RKO (cell line): ENCODE results near the gene TRIM68.

Source experiments
- DNase-seq: peaks from one replicate; pipeline ENCODE4 v3.0.0-alpha.2; 2016; ENCODE audit warnings: low spot score

Gene TRIM68

DNA sequence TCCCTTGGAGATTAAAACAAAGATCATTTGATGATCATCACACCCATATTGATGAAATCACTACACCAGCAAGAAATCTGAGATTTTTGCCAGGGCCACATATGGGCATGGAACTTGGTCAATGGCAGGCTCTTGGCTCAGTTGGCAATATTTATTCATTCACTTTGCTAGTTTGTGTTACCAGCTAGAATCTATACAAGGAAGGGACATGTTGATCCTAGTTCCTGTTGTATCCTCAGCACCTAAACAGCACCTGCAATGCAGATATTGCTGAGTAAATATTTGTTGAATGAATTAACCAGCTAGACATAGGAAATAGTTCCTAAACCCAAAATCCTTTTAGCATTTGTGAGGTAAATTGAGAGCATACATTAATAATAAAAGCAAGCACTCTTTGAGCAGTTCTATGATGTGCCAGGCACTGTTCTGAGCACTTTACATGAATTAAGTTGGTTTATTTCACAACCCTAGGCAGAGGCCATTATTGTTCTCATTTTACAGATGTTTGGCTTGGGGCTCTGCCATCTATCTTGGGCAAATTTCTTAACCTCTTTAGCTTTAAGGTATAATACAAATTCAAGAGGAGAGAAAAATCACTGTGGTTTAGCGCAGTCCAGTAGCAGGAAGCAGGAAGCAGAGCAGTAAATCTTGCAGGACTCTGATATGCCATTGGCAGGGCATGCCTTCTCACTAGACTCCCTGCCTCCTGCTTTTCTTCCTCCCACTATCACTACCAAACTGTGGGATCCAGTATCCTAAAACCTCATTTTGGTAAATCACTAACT is 1.6 kb downstream of the TRIM68 start:
- no peak for DNase-seq

DNA sequence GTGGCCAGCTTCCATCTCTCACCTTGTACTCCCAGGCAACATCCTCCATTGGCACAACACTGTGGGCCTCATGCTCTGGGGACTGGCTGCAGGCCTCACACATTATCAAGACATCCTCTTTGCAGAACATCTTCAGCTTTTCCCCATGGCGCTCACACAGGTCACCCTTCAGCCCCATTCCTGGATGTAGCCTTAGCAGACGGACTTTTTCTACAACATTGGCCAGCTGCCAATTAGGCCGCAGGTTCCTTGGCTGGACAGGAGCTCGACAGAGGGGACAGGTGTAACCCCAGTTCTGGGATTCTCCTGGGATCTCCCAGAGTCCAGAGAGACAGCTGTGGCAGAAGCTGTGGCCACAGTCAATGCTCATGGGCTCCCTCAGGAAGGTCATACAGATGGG is 3.0 kb downstream of the TRIM68 start:
- DNase-seq: no peak

DNA sequence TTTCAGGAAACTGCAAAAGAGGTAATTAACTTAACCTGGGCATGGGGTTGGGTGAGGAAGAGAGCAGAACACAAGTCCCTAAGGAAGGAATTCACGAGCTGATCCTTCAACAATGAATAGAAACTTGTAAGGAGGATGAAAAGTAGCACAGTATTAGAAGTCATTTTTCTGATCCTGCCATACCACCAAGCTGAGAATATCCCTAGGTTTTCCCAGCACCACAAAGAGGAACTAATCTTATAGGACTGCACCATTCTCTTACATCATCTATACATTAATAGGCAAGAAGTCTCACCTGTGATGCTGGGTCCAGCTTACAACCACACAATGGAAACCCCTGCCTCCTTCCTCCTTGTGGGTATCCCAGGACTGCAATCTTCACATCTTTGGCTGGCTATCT is 14.3 kb downstream of the TRIM68 start, which contains the start of gene OR52I1:
Gene OR52I1 (plus strand): TSS at position 301 of the 400 bp plus-strand sequence. CDS start 0 bp downstream, at position 301.
- DNase-seq: no peak

DNA sequence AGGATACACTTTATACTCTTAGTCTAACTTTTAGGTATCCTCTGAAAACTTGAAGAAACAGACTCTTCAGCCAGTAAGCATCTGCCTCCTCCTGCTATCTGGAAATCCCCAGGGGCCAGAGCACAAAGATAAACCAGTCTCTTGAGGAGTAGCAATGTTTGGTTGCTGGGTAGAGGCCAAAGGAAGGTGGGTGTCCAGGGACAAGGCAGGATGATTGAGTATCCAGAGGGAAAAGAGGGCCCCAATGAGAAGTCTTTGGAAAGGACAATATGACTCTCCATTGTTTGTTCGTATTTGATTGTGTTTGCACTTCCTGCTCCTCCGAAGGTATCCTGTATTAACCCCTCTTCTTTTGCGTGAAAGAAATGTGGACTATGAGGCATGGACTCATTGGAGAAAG is 19.0 kb downstream of the TRIM68 start:
- no peak for DNase-seq

DNA sequence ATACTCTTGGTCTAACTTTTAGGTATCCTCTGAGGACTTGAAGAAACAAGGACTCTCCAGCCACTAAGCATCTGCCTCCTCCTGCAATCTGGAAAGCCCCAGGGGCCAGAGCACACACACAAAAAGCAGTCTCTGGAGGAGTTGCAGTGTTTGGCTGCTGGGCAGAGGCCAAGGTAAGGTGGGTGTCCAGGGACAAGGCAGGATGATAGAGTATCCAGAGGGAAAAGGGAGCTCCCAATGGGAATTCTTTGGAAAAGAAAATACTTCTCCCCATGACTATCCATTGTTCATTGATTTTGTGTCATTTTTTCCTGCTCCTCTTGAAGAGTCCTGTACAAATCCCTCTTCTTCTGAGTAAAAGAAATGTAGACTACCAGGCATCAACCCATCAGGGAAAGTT is 26.6 kb downstream of the TRIM68 start, which contains the start of gene OR52I2:
Gene OR52I2 (plus strand): TSS at position 301 of the 400 bp plus-strand sequence.
- no peak for DNase-seq

DNA sequence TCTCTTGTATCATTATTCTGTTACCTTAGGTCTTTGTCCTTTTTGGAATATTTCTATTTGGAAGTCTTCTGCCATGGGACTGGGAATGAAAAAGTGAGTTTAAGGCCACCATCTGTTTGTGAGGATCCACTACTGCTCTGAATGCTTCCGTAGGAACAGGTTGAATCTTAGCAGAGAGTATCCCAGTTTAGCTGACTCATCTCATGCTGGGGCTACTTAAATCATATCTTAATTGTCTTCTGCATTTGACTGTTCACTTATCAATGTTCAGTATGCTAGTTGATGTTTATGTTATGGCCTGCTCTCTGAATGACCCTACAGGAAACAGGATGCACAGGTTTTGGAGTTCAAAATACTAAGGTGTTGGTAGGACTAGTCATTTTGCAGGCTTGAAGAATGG is 27.9 kb downstream of the TRIM68 start:
- DNase-seq: no peak

DNA sequence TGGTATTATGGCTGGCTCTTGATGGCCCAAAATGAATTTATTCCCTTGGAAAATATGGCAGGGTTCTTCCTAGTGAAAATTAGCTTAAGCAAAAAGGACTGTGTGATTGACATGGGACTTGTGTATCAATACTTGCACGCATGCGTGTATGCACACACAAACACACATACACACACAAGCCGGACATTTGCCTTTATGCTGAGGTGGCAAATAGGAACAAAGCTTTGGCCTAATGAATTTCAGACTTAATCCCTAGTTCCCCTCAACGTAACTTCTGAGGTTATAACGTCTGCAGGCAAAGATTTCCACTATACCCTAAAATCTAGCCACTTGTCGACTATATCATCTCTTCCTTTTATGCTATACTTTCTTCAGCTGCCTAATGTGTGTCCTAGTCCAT is 29.4 kb downstream of the TRIM68 start:
- DNase-seq: no peak

DNA sequence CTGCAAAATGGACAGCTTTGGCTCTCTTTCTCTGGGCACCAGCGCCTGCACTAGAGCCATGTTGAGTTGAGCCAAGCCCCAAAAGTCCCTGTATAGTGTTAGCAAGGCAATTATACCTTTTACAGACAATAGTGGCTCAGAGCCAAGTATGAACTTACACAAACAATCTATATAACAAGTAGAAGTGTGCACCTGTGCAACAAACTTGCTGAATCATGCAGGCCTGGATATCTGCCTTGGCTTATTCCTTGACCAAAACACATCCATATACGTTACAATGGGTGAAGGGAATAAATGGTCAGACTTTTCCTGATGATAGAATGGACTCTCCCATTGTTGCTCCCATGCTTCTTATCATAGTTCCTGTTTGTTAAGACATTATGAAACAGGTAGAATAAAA is 30.3 kb downstream of the TRIM68 start:
- DNase-seq: no peak

DNA sequence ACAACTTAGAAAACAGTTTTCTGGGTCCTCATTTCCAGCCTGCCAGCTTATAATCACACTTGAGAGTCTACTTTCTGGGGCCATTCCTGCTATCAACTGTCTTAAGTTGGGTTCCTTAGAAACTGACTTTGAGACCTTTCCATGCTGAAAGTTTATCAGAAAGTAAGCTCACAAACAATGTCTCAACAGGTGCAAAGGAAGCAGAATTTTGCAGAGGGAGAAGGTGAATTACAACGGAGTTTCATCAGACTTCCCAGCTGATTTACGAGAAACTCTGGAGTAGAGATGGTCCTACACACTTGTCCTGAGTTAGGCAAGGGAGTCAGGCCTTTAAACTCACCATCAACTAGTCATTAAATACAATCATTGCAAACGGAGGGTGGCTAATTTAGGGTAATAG is 31.2 kb downstream of the TRIM68 start:
- no peak for DNase-seq

DNA sequence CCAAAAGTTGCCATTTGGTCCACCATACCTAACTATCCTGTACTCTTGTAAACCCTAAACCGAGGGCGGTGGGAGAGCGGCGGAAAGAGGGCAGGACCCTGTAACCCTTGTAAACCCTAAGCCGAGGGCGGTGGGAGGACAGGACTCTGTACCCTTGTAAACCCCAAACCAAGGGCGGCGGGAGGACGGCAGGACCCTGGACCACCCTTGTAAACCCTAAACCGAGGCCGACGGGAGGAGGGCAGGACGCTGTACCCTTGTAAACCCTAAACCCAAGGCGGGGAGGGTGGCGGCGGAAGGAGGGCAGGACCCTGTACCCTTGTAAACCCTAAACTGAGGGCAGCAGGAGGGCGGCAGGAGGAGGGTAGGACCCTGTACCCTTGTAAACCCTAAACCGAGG is 39.0 kb downstream of the TRIM68 start:
- DNase-seq: no peak

DNA sequence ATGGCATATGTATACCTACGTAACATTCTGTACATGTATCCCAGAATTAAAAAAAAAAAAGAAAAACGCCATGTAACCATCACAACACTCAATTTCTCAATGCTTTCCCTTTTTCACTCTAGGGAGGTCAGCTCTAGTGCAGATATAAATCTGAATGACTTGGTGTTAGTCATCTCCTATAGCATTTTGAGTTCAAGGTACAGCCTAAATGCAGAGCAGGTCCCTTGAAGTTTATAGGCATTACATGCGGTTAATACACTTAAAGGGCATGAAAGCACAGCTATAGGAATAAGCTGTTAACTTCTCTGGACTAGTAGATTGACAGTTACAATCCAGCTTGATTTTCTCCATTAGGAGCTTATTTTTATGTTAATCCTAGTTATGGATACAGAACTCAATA is 42.7 kb downstream of the TRIM68 start:
- DNase-seq: no peak

DNA sequence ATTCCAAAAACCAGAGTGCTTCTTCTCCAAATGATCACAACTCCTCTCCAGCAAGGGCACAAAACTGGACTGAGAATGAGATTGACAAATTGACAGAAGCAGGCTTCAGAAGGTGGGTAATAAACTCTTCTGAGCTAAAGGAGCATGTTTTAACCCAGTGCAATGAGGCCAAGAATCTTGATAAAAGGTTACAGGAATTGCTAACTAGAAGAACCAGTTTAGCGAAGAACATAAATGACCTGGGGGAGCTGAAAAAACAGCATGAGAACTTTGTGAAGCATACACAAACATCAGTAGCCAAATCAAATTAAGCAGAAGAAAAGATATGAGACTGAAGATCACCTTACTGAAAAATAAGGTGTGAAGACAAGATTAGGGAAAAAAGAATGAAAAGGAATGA is 47.6 kb downstream of the TRIM68 start:
- no peak for DNase-seq

DNA sequence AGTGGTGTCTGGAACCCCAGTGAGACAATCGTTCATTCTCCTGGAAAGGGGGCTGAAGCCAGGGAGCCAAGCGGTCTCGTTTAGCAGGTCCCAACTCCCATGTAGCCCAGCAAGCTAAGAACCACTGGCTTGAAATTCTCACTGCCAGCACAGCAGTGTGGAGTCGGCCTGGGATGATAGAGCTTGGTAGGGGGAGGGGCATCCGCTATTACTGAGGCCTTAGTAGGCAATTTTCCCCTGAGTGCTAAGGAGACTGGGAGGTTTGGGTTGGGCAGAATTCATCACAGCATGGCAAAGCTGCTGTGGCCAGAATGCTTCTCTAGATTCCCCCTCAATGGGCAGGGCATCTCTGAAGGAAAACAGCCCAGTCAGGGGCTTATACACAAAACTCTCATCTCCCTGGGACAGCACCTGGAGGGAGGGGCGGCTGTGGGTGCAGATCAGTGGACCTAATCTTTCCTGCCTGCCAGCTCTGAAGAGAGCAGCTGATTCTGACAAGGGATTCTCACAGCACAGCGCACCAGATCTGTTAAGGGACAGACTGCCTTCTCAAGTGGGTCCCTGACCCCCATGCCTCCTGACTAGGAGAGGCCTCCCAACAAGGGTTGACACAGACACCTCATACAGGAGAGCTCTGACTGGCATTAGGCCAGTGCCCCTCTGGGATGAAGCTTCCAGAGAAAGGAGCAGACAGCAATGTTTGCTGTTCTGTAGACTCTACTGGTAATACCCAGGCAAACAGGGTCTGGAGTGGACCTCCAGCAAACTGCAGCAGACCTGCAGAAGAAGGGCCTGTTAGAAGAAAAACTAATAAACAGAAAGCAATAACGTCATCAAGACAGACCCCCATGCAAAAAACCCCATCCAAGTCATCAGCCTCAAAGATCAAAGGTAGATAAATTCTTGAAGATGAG is 48.2 kb downstream of the TRIM68 start:
- DNase-seq: no peak

DNA sequence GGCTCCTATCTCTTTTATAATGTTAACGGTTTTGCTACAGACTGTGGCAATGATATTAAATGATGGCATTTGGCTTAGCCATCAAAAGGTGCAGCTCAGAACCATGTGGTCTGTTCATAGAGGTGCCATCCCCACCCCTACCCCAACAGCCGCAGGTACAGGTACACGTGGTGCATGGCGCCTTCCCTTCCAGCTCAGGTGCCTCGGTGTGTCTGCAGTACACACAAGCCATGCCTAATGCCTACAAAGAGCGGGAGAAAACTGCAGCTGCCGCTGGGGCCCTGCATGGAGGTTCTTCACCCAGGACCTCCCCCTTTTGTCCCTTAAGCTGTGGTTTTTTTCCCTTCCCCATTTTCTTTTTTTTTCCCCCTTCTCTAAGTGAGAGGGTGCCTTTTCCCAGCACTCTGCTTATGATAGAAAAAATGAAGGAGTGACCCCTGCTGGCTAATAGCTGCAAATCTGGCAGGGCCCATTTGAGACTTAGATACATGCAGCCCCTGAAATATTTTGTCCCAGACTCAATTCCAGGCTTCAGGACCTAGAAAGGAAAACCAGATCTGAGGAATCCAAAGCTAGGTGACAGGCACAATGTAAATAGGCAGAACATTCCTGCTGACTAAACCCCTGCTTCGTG is 56.6 kb downstream of the TRIM68 start:
- no peak for DNase-seq
